ENCODE measurements around the gene PARD3.

PARD3 gene

DNA sequence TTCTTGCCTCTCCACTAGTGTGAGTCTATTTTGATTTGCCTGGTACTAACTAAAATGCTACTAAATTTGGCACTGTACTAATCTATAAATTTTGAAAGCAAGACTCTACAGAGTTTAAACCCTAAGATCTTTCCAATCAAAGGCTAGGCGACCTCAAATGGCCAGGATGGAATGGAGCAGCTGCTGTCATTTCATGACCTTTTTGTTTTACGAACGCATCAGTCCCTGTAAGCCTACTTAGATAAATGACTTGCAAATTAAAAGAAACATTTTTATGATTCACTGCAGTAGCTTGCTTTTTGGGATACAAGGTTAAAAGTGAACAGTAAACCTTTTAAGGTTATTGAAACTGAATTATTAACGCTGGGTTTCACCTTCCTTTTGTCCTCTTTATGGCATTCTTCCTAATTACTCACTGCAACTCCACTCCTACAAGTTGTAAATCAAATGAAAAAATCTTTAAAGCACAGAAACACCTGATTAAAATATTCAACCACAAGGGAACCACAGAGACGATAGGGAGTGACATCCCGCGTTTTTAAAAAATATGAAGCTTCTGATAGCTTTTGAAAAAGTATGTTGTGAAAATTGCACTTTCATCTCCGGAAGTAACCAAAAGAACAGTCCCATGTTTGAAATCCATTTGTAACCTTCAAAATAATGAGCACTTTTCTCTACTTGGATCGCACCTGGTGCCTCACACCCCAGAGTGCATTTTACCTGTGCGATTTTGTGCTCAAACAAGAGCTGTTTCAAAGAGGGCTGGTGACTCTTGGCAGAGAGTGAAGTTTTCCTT is 595.1 kb downstream of the PARD3 start:
- TF ChIP-seq SUZ12 (IDR thresholded peaks at IDR 0.05), result no peak
- no peak for TF ChIP-seq FOXA1 (IDR thresholded peaks at IDR 0.05)
- TF ChIP-seq NFRKB (IDR thresholded peaks at IDR 0.05), result no peak
- TF ChIP-seq ZNF384 (IDR thresholded peaks at IDR 0.05), result no peak
- no peak for TF ChIP-seq HDGF (IDR thresholded peaks at IDR 0.05; ENCODE audit: borderline replicate concordance)
- TF ChIP-seq CTBP1 (IDR thresholded peaks at IDR 0.05; ENCODE audit: borderline replicate concordance), result no peak
- TF ChIP-seq ARNT (IDR thresholded peaks at IDR 0.05), result no peak
- TF ChIP-seq L3MBTL2 (conservative IDR thresholded peaks at IDR 0.05), result no peak
- TF ChIP-seq, protein P1, sequence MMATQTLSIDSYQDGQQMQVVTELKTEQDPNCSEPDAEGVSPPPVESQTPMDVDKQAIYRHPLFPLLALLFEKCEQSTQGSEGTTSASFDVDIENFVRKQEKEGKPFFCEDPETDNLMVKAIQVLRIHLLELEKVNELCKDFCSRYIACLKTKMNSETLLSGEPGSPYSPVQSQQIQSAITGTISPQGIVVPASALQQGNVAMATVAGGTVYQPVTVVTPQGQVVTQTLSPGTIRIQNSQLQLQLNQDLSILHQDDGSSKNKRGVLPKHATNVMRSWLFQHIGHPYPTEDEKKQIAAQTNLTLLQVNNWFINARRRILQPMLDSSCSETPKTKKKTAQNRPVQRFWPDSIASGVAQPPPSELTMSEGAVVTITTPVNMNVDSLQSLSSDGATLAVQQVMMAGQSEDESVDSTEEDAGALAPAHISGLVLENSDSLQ (IDR thresholded peaks at IDR 0.05), result no peak
- TF ChIP-seq TARDBP (IDR thresholded peaks at IDR 0.05), result no peak
- TF ChIP-seq FOXK2 (IDR thresholded peaks at IDR 0.05), result no peak
- no peak for TF ChIP-seq BHLHE40 (IDR thresholded peaks at IDR 0.05; ENCODE audit: borderline replicate concordance)
- TF ChIP-seq SP1 (IDR thresholded peaks at IDR 0.05), result no peak
- no peak for TF ChIP-seq LEF1 (IDR thresholded peaks at IDR 0.05; ENCODE audit: borderline replicate concordance)
- TF ChIP-seq FOXM1 (IDR thresholded peaks at IDR 0.05; ENCODE audit: borderline replicate concordance), result no peak
- TF ChIP-seq ELF4 (IDR thresholded peaks at IDR 0.05), result no peak
- POLR2A ChIA-PET, result interaction anchor here (1.1 kb wide), 1 partner anchor 103 kb away, joined by 3 read pairs; no protein-coding TSS in a partner anchor
- CTCF ChIA-PET, result no interaction called here
- DNase-seq (ENCODE audit: extremely low spot score), result no peak

DNA sequence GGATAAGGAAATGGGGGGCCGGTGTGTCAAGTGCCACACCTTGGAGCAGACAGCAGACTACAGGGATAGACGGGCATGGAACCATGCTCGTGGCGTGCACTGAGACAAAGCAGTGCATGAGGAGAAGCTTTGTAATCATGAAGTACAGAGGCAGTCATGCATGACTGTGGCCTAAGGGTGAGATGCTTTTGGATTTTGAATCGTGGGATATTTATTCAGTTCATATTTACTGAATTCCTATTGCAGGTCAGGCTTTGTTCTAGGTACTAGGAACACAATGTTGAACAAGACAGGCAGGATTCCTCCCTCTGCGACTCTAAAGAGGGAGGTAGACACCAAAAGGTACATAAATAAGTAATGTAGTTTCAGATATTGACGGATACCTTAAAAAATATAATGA is 597.6 kb downstream of the PARD3 start:
- CTCF ChIA-PET, result no interaction called here

DNA sequence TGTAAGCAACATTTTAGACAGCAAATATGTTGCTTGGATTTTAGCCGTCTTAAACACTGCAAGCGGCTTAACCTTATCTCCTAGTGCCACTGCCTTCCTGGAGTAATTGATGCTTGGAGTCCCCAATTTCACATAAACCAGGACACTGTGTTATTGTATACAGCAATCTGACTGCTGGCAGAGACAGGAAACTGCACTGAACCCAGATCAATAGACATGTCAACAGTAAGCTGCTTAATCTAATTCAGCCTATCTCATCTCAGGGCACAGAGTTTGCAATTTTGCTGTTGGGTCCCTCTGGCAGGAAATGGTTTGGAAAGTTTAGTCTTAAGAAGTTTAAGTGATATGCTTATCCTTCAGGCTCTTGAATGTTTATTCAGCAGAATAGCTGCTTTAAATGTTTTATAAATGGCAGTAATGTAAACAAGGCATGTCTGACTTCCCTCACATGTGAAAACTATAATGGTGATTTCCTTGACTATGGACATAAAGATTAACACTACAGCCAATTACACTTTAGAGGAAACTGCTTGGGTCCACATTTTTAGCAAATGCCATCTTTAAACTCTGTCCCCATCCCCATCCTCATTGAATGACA is 598.6 kb downstream of the PARD3 start:
- CTCF ChIA-PET, result no interaction called here
- POLR2A ChIA-PET, result no interaction called here
- TF ChIP-seq HDGF (IDR thresholded peaks at IDR 0.05; ENCODE audit: borderline replicate concordance) (no peak), ARNT (IDR thresholded peaks at IDR 0.05) (no peak)
- no peak for DNase-seq (ENCODE audit: extremely low spot score)

More for the DNA sequence above, 597.6 kb downstream of the PARD3 start:
- no peak for DNase-seq (ENCODE audit: extremely low spot score)
- TF ChIP-seq SP1 (IDR thresholded peaks at IDR 0.05) (no peak), FOXM1 (IDR thresholded peaks at IDR 0.05; ENCODE audit: borderline replicate concordance) (no peak), FOXK2 (IDR thresholded peaks at IDR 0.05) (no peak), ELF4 (IDR thresholded peaks at IDR 0.05) (no peak), BHLHE40 (IDR thresholded peaks at IDR 0.05; ENCODE audit: borderline replicate concordance) (no peak), ARNT (IDR thresholded peaks at IDR 0.05) (no peak), LEF1 (IDR thresholded peaks at IDR 0.05; ENCODE audit: borderline replicate concordance) (no peak), L3MBTL2 (conservative IDR thresholded peaks at IDR 0.05) (no peak), FOXA1 (IDR thresholded peaks at IDR 0.05) (no peak), NFRKB (IDR thresholded peaks at IDR 0.05) (no peak), HDGF (IDR thresholded peaks at IDR 0.05; ENCODE audit: borderline replicate concordance) (no peak), ZNF384 (IDR thresholded peaks at IDR 0.05) (no peak), CTBP1 (IDR thresholded peaks at IDR 0.05; ENCODE audit: borderline replicate concordance) (no peak)
- TF ChIP-seq, protein P1 (IDR thresholded peaks at IDR 0.05), result no peak
- POLR2A ChIA-PET, result no interaction called here

DNA sequence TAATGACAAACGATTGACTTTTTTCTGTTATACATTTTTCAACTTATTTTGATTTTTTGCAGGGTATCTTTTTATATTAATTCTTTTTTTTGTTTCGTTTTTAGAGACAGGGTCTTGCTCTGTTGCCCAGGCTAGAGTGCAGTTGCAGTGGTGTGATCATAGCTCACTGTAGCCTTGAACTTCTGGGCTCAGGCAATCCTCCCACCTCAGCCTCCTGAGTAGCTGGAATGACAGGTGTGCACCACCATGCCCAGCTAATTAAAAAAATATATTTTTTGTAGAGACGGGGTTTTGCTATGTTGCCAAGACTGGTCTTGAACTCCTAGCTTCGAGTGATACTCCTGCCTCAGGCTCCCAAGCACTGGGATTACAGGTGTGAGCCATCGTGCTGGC is 601.3 kb downstream of the PARD3 start:
- TF ChIP-seq LEF1 (IDR thresholded peaks at IDR 0.05; ENCODE audit: borderline replicate concordance) (no peak), ELF4 (IDR thresholded peaks at IDR 0.05) (no peak), ZNF384 (IDR thresholded peaks at IDR 0.05) (no peak), ARNT (IDR thresholded peaks at IDR 0.05) (no peak), FOXA1 (IDR thresholded peaks at IDR 0.05) (no peak), HDGF (IDR thresholded peaks at IDR 0.05; ENCODE audit: borderline replicate concordance) (no peak), L3MBTL2 (conservative IDR thresholded peaks at IDR 0.05) (no peak), SUZ12 (IDR thresholded peaks at IDR 0.05) (no peak), TARDBP (IDR thresholded peaks at IDR 0.05) (no peak), BHLHE40 (IDR thresholded peaks at IDR 0.05; ENCODE audit: borderline replicate concordance) (no peak), SP1 (IDR thresholded peaks at IDR 0.05) (no peak), NFRKB (IDR thresholded peaks at IDR 0.05) (no peak), FOXM1 (IDR thresholded peaks at IDR 0.05; ENCODE audit: borderline replicate concordance) (no peak), FOXK2 (IDR thresholded peaks at IDR 0.05) (no peak), CTBP1 (IDR thresholded peaks at IDR 0.05; ENCODE audit: borderline replicate concordance) (no peak)
- TF ChIP-seq, protein P1 (IDR thresholded peaks at IDR 0.05), result no peak
- ChIA-PET POLR2A (no interaction called here), CTCF (no interaction called here)
- no peak for DNase-seq (ENCODE audit: extremely low spot score)

DNA sequence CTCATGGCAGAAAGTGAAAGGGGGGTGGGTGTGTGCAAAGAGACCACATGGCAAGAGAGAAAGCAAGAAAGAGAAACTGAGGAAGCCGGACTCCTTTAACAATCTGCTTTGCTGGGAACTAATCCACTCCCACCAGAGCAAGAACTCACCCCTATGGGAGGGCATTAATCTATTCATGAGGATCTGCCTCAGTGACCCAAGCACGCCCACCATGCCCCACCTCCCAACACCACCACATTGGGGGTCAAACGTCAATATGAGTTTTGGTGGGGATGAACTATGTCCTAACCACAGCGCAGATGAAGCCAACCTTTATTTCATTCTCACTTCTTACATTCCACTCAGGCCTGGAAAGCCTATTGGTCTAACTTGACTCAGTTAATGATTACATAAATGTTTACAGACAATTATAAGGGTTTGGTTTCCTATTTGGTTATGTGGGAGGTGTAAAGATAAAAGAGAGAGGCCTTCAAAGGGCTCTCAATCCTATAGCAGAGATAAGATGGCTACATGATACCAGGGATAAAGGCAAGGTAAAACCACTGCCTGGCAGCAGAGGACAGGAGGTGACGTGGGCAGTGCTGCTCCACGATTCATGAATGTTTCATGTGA is 601.8 kb downstream of the PARD3 start:
- POLR2A ChIA-PET, result no interaction called here
- no peak for DNase-seq (ENCODE audit: extremely low spot score)
- TF ChIP-seq CTBP1 (IDR thresholded peaks at IDR 0.05; ENCODE audit: borderline replicate concordance) (no peak), ELF4 (IDR thresholded peaks at IDR 0.05) (no peak), L3MBTL2 (conservative IDR thresholded peaks at IDR 0.05) (no peak), SUZ12 (IDR thresholded peaks at IDR 0.05) (no peak), BHLHE40 (IDR thresholded peaks at IDR 0.05; ENCODE audit: borderline replicate concordance) (no peak), SP1 (IDR thresholded peaks at IDR 0.05) (no peak), FOXA1 (IDR thresholded peaks at IDR 0.05) (no peak), HDGF (IDR thresholded peaks at IDR 0.05; ENCODE audit: borderline replicate concordance) (no peak), ARNT (IDR thresholded peaks at IDR 0.05) (no peak), ZNF384 (IDR thresholded peaks at IDR 0.05) (no peak), NFRKB (IDR thresholded peaks at IDR 0.05) (no peak), TARDBP (IDR thresholded peaks at IDR 0.05) (no peak), FOXM1 (IDR thresholded peaks at IDR 0.05; ENCODE audit: borderline replicate concordance) (no peak), FOXK2 (IDR thresholded peaks at IDR 0.05) (no peak), LEF1 (IDR thresholded peaks at IDR 0.05; ENCODE audit: borderline replicate concordance) (no peak)
- TF ChIP-seq, protein P1 (IDR thresholded peaks at IDR 0.05), result no peak
- CTCF ChIA-PET, result no interaction called here
